HG03378 (cell line): ENCODE results near the gene CHAC2.
A peak's percentile ranks its signal among the peaks of the same experiment; 100 is the strongest.
"Not testable (repeated sequence)": the region's sequence is repeated elsewhere in the genome, so short reads cannot be mapped to it uniquely, and the experiment has no call there.

Experiments used
- ATAC-seq: cut with Tn5 transposase; IDR thresholded peaks from one replicate; pipeline ENCODE4 v1.9.1; 2021; ENCODE audit warnings: mild to moderate bottlenecking, moderate library complexity; ENCODE audit not compliant: unreplicated experiment

The CHAC2 gene

GRCh38 chr2:53777134-53777533, 9.5 kb downstream of the CHAC2 start:
- ATAC-seq = no peak

GRCh38 chr2:53778536-53779162, 11.0 kb downstream of the CHAC2 start:
- ATAC-seq = no peak

GRCh38 chr2:53780056-53780455, 12.5 kb downstream of the CHAC2 start:
- no peak for ATAC-seq

- ATAC-seq = no peak
These were observed 15.1 kb downstream of the CHAC2 start for GRCh38 chr2:53782676-53783075.

GRCh38 chr2:53784436-53784835, 16.8 kb downstream of the CHAC2 start:
- no peak for ATAC-seq

GRCh38 chr2:53785366-53785765, 17.8 kb downstream of the CHAC2 start:
- ATAC-seq = no peak

GRCh38 chr2:53786352-53786704, 18.7 kb downstream of the CHAC2 start:
- ATAC-seq = peak; percentile 3

GRCh38 chr2:53786705-53787613, 19.4 kb downstream of the CHAC2 start, which contains the start of the genes ASB3 and ERLEC1:
Gene ASB3 (minus strand): TSS chr2:53786953. CDS start chr2:53765572, 21,381 bp downstream.
Gene ERLEC1 (plus strand): TSS chr2:53787044. CDS start chr2:53787211, 167 bp downstream.
- ATAC-seq = peak; percentile 91

GRCh38 chr2:53787614-53788289, 20.1 kb downstream of the CHAC2 start:
- ATAC-seq = no peak

- ATAC-seq = no peak
These were observed 25.7 kb downstream of the CHAC2 start for GRCh38 chr2:53793261-53793660.

GRCh38 chr2:53793821-53794220, 26.2 kb downstream of the CHAC2 start:
- no peak for ATAC-seq

GRCh38 chr2:53801547-53801946, 33.9 kb downstream of the CHAC2 start:
- ATAC-seq = no peak

GRCh38 chr2:53802617-53803151, 35.1 kb downstream of the CHAC2 start:
- ATAC-seq = no peak

GRCh38 chr2:53811601-53812000, 44.0 kb downstream of the CHAC2 start:
- no peak for ATAC-seq

- no peak for ATAC-seq
These were observed 45.5 kb downstream of the CHAC2 start for GRCh38 chr2:53813151-53813550.

GRCh38 chr2:53818854-53819435, 51.3 kb downstream of the CHAC2 start:
- ATAC-seq = no peak

GRCh38 chr2:53819634-53820033, 52.0 kb downstream of the CHAC2 start:
- no peak for ATAC-seq

- no peak for ATAC-seq
These were observed 52.4 kb downstream of the CHAC2 start for GRCh38 chr2:53820048-53820447.

- no peak for ATAC-seq
These were observed 53.1 kb downstream of the CHAC2 start for GRCh38 chr2:53820711-53821110.

- ATAC-seq = no peak
These were observed 54.2 kb downstream of the CHAC2 start for GRCh38 chr2:53821810-53822209.

GRCh38 chr2:53823639-53824038, 56.0 kb downstream of the CHAC2 start:
- not testable (repeated sequence) for ATAC-seq
